ENCODE measurements around the gene CRB3.

Gene CRB3

DNA sequence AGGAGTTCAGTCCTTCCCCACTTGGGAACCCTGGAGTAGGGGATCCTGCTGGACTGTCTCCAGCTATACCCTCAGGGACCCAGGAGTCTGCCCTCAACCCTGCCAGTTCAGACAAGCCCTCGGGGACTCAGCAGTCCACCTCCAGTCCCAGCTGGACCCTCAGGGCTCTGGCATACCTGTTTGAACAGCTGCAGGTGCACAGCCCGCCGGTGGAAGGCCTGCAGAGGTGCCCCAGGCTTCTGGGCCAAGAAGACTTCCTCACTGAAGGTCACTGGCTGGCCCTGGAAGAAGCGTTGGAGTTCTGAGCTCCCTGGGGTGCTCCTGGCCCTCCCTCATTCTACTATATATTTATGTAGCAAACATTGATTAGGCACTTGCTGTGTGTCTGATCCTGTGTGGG, 8.6 kb downstream of the CRB3 start:
- no peaks in the 10 kb centered on the region for H3K27me3 ChIP-seq (ENCODE audit: insufficient read depth, poor library complexity, severe bottlenecking)
- no peak overlapping the region for H3K27ac ChIP-seq (replicated peaks)
- no peak overlapping the region for H3K4me3 ChIP-seq (replicated peaks; ENCODE audit: insufficient read depth, low read length)
- TF ChIP-seq POLR2AphosphoS5 (IDR thresholded peaks at IDR 0.05; ENCODE audit: low read depth) (no peak), SPI1 (IDR thresholded peaks at IDR 0.05; ENCODE audit: borderline replicate concordance, low read depth) (no peak), GABPA (IDR thresholded peaks at IDR 0.05; ENCODE audit: low read depth) (no peak)
- TF ChIP-seq, protein P1, sequence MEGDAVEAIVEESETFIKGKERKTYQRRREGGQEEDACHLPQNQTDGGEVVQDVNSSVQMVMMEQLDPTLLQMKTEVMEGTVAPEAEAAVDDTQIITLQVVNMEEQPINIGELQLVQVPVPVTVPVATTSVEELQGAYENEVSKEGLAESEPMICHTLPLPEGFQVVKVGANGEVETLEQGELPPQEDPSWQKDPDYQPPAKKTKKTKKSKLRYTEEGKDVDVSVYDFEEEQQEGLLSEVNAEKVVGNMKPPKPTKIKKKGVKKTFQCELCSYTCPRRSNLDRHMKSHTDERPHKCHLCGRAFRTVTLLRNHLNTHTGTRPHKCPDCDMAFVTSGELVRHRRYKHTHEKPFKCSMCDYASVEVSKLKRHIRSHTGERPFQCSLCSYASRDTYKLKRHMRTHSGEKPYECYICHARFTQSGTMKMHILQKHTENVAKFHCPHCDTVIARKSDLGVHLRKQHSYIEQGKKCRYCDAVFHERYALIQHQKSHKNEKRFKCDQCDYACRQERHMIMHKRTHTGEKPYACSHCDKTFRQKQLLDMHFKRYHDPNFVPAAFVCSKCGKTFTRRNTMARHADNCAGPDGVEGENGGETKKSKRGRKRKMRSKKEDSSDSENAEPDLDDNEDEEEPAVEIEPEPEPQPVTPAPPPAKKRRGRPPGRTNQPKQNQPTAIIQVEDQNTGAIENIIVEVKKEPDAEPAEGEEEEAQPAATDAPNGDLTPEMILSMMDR (IDR thresholded peaks at IDR 0.05; ENCODE audit: insufficient read depth, low read length) = no peak
- TF ChIP-seq, protein P2, sequence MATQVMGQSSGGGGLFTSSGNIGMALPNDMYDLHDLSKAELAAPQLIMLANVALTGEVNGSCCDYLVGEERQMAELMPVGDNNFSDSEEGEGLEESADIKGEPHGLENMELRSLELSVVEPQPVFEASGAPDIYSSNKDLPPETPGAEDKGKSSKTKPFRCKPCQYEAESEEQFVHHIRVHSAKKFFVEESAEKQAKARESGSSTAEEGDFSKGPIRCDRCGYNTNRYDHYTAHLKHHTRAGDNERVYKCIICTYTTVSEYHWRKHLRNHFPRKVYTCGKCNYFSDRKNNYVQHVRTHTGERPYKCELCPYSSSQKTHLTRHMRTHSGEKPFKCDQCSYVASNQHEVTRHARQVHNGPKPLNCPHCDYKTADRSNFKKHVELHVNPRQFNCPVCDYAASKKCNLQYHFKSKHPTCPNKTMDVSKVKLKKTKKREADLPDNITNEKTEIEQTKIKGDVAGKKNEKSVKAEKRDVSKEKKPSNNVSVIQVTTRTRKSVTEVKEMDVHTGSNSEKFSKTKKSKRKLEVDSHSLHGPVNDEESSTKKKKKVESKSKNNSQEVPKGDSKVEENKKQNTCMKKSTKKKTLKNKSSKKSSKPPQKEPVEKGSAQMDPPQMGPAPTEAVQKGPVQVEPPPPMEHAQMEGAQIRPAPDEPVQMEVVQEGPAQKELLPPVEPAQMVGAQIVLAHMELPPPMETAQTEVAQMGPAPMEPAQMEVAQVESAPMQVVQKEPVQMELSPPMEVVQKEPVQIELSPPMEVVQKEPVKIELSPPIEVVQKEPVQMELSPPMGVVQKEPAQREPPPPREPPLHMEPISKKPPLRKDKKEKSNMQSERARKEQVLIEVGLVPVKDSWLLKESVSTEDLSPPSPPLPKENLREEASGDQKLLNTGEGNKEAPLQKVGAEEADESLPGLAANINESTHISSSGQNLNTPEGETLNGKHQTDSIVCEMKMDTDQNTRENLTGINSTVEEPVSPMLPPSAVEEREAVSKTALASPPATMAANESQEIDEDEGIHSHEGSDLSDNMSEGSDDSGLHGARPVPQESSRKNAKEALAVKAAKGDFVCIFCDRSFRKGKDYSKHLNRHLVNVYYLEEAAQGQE (IDR thresholded peaks at IDR 0.05; ENCODE audit: insufficient replicate concordance, low read depth) = no peak
- DNase-seq (ENCODE audit: low read depth in 1 of 2, low spot score in 1 of 2) = no peak

DNA sequence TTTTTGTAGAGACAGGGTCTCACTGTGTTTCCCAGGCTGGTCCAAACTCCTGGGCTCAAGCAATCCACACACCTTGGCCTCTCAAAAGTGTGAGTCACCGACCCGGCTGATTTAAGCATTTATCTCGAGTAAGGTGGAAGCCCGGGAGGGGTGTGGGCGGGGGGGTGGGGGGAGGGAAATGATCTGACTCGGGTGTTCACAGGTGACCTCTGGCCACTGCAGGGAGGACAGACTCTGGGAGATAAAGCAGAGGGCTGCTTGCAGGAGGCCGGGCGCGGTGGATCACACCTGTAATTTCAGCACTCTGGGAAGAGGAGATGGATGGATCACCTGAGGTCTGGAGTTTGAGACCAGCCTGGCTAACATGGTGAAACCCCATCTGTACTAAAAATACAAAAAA, 9.6 kb downstream of the CRB3 start:
- Histone ChIP-seq H3K4me3 (replicated peaks; ENCODE audit: insufficient read depth, low read length) (no peak overlapping the region), H3K27me3 (ENCODE audit: insufficient read depth, poor library complexity, severe bottlenecking) (no peaks in the 10 kb centered on the region), H3K27ac (replicated peaks) (no peak overlapping the region)
- no peak for TF ChIP-seq SPI1 (IDR thresholded peaks at IDR 0.05; ENCODE audit: borderline replicate concordance, low read depth)
- TF ChIP-seq, protein P2 (IDR thresholded peaks at IDR 0.05; ENCODE audit: insufficient replicate concordance, low read depth) = no peak
- DNase-seq (ENCODE audit: low read depth in 1 of 2, low spot score in 1 of 2) = no peak

DNA sequence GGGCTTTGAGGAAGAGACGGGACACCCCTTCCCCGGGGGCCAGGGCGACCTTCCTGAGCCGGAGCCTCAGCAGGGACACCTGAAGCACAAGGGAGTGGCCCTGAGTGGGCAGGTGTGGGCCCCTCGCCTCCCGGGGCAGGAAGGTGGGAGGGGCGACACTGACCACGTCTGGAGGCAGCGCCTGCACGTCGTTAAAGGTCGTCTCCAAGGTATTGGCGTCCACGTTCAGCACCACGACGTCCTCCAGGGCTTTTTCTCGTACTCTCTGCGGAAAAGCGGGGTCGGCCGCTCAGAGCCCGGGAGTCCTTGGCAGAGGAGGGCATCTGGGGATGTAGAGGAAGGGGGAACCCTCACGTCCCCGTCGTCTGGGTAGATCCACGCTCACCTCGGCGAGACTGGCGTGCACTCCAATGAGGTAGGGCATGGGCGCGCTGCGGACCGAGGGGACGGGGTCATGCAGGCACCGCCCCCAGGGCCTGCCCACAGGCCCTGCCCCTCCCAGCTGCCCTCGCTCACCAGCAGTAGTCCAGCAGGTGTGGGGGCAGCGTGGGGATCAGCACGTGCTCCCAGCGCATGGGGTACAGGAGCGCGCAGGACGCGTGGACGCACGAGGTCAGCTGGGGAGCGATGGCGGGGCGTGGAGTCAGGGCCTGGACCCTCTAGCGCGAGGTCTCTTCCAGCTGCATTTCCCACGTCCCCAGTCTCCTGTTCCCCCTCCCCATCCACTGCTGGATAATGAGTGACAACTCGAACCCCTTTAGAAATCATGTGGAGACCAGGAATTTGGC, 11.4 kb downstream of the CRB3 start:
- Histone ChIP-seq H3K4me3 (replicated peaks; ENCODE audit: insufficient read depth, low read length) (no peak overlapping the region), H3K27me3 (ENCODE audit: insufficient read depth, poor library complexity, severe bottlenecking) (no peaks in the 10 kb centered on the region), H3K27ac (replicated peaks) (no peak overlapping the region)
- TF ChIP-seq, protein P1 (IDR thresholded peaks at IDR 0.05; ENCODE audit: insufficient read depth, low read length) = no peak
- TF ChIP-seq POLR2AphosphoS5 (IDR thresholded peaks at IDR 0.05; ENCODE audit: low read depth) = no peak
- TF ChIP-seq GABPA (IDR thresholded peaks at IDR 0.05; ENCODE audit: low read depth) = no peak
- TF ChIP-seq, protein P2 (IDR thresholded peaks at IDR 0.05; ENCODE audit: insufficient replicate concordance, low read depth) = no peak
- TF ChIP-seq SPI1 (IDR thresholded peaks at IDR 0.05; ENCODE audit: borderline replicate concordance, low read depth) = no peak
- no peak for DNase-seq (ENCODE audit: low read depth in 1 of 2, low spot score in 1 of 2)

Measured in HL-60 (cell line).